WTC11 (cell line): Measurements from ENCODE around the gene PLEKHG5. TPM values are rescaled to one million over a fixed set of nuclear protein-coding genes. Genes with fewer than 3 reads are reported as not detected.

Experiments
- ATAC-seq: fragments of 200-7000 bp; cut with Tn5 transposase; 2 replicates; pipeline ENCODE4 v1.10.0; 2021; ENCODE audit warnings: mild to moderate bottlenecking, moderate library complexity
- CTCF ChIA-PET: fragments of 300-600 bp; sonication (Branson Sonifier 250); formaldehyde crosslinking; loops from one replicate; lab custom pipeline; 2021; ENCODE audit warnings: antibody characterized with exemption; lab: Charles Lee
- POLR2A ChIA-PET: fragments of 350-600 bp; sonication (Branson Sonifier 250); formaldehyde crosslinking; loops from one replicate; lab custom pipeline; 2021; ENCODE audit warnings: antibody characterized with exemption; lab: Charles Lee
- DNase-seq: peaks from one replicate; pipeline ENCODE4 v3.0.0; 2021; ENCODE audit warnings: low spot score
- H3K27ac Mint-ChIP-seq: 2 replicates; pipeline ENCODE4 v1.8.0; 2021; ENCODE audit warnings: mixed read lengths
- H3K27me3 Mint-ChIP-seq: 2 replicates; pipeline ENCODE4 v1.8.0; 2021; ENCODE audit warnings: low read depth, mild to moderate bottlenecking, moderate library complexity, mixed read lengths
- H3K36me3 Mint-ChIP-seq: 2 replicates; pipeline ENCODE4 v1.8.0; 2021; ENCODE audit warnings: mixed read lengths
- H3K4me1 Mint-ChIP-seq: 2 replicates; pipeline ENCODE4 v1.8.0; 2022; ENCODE audit warnings: mixed read lengths
- H3K4me3 Mint-ChIP-seq: 2 replicates; pipeline ENCODE4 v1.8.0; 2021; ENCODE audit warnings: mild to moderate bottlenecking, moderate library complexity, mixed read lengths
- H3K9me3 Mint-ChIP-seq: 2 replicates; pipeline ENCODE4 v1.8.0; 2021; ENCODE audit warnings: mixed read lengths
- AR ChIP-seq: fragments of 250-450 bp; sonication (Bioruptor Pico); IDR thresholded peaks from 2 replicates; pipeline ENCODE4 v1.9.0; 2021; ENCODE audit warnings: mild to moderate bottlenecking
- FOXP1 ChIP-seq: sonication (generic); formaldehyde crosslinking; IDR thresholded peaks from 2 replicates; pipeline ENCODE4 v1.8.0; 2022; ENCODE audit warnings: missing genetic modification reagents, mild to moderate bottlenecking, moderate library complexity, borderline replicate concordance
- GABPB1 ChIP-seq: sonication (generic); formaldehyde crosslinking; IDR thresholded peaks from 2 replicates; pipeline ENCODE4 v1.8.1; 2023; ENCODE audit warnings: mild to moderate bottlenecking, missing genetic modification reagents
- HMGA2 ChIP-seq: fragments of 250-450 bp; sonication (Bioruptor Pico); IDR thresholded peaks from 2 replicates; pipeline ENCODE4 v1.4.0; 2021; ENCODE audit warnings: mild to moderate bottlenecking, moderate library complexity
- MAX ChIP-seq: sonication (generic); formaldehyde crosslinking; IDR thresholded peaks from 2 replicates; pipeline ENCODE4 v1.8.0; 2022; ENCODE audit warnings: mild to moderate bottlenecking, missing genetic modification reagents
- MLX ChIP-seq: sonication (generic); formaldehyde crosslinking; IDR thresholded peaks from 2 replicates; pipeline ENCODE4 v1.8.1; 2023; ENCODE audit warnings: mild to moderate bottlenecking, missing genetic modification reagents, moderate library complexity
- MXD4 ChIP-seq: fragments of 250-450 bp; sonication (Bioruptor Pico); IDR thresholded peaks from 2 replicates; pipeline ENCODE4 v1.8.0; 2021; ENCODE audit warnings: mild to moderate bottlenecking, moderate library complexity, borderline replicate concordance
- NFE2L1 ChIP-seq: sonication (generic); formaldehyde crosslinking; IDR thresholded peaks from 2 replicates; pipeline ENCODE4 v1.8.1; 2023; ENCODE audit warnings: missing genetic modification reagents
- NFYB ChIP-seq: sonication (generic); formaldehyde crosslinking; conservative IDR thresholded peaks from 2 replicates; pipeline ENCODE4 v1.8.0; 2022; ENCODE audit warnings: low read depth, missing genetic modification reagents
- RELA ChIP-seq: sonication (generic); formaldehyde crosslinking; IDR thresholded peaks from 2 replicates; pipeline ENCODE4 v1.8.1; 2022; ENCODE audit warnings: missing genetic modification reagents, mild to moderate bottlenecking, borderline replicate concordance
- STAT6 ChIP-seq: sonication (generic); formaldehyde crosslinking; conservative IDR thresholded peaks from 2 replicates; pipeline ENCODE4 v1.8.1; 2023; ENCODE audit warnings: mild to moderate bottlenecking, low read depth, missing genetic modification reagents, moderate library complexity
- ZNF219 ChIP-seq: sonication (generic); formaldehyde crosslinking; IDR thresholded peaks from 2 replicates; pipeline ENCODE4 v1.8.0; 2023; ENCODE audit warnings: missing genetic modification reagents, mild to moderate bottlenecking, borderline replicate concordance
- ZNF281 ChIP-seq: sonication (generic); formaldehyde crosslinking; IDR thresholded peaks from 2 replicates; pipeline ENCODE4 v1.8.0; 2023; ENCODE audit warnings: mild to moderate bottlenecking, missing genetic modification reagents
- ZNF396 ChIP-seq: fragments of 250-450 bp; sonication (Bioruptor Pico); IDR thresholded peaks from 2 replicates; pipeline ENCODE4 v1.8.0; 2021; ENCODE audit warnings: mild to moderate bottlenecking, moderate library complexity, borderline replicate concordance
- ZNF423 ChIP-seq: fragments of 250-450 bp; sonication (Bioruptor Pico); IDR thresholded peaks from 2 replicates; pipeline ENCODE4 v2.1.2; 2022; ENCODE audit warnings: mild to moderate bottlenecking, moderate library complexity
- ZSCAN18 ChIP-seq: fragments of 250-450 bp; sonication (Bioruptor Pico); IDR thresholded peaks from 2 replicates; pipeline ENCODE4 v2.1.2; 2022; ENCODE audit warnings: mild to moderate bottlenecking, moderate library complexity
- total RNA-seq: library from RNA; stranded (reverse); gene quantifications from 3 replicates; pipeline ENCODE4 v1.2.3, GENCODE V29; 2021

Gene PLEKHG5
- total RNA-seq, 1 experiment from 2014 or later = 27.5 TPM

- TF ChIP-seq ZNF281 (CRISPR knock-in tag) (no peak), MXD4 (CRISPR knock-in tag) (no peak), AR (CRISPR knock-in tag) (no peak), ZNF423 (CRISPR knock-in tag) (0 out of 2 replicates have a peak, but pooled peaks have one; percentile 17), HMGA2 (no peak), ZNF219 (CRISPR knock-in tag) (no peak), RELA (CRISPR knock-in tag) (no peak), NFE2L1 (CRISPR knock-in tag) (0 out of 2 replicates have a peak, but pooled peaks have one; percentile 41), GABPB1 (CRISPR knock-in tag) (no peak), NFYB (CRISPR knock-in tag) (no peak), ZSCAN18 (CRISPR knock-in tag) (no peak), MLX (CRISPR knock-in tag) (no peak), MAX (CRISPR knock-in tag) (no peak), ZNF396 (no peak)
Measured at GRCh38 chr1:6475381-6476133, 15.9 kb downstream of the PLEKHG5 start (continued).

GRCh38 chr1:6474815-6475282, 16.6 kb downstream of the PLEKHG5 start:
- Mint-ChIP-seq H3K27me3 (no peaks in the 10 kb centered on the region), H3K4me3 (no peak overlapping the region), H3K4me1 (peaks cover 34% of the 10 kb centered on the region), H3K9me3 (no peaks in the 10 kb centered on the region), H3K36me3 (peaks cover 10% of the 10 kb centered on the region), H3K27ac (no peak overlapping the region)
- ChIA-PET POLR2A (no interaction called here), CTCF (interaction anchor here (2.5 to 6.3 kb wide), 4 partner anchors 9 to 35 kb away, joined by 11 to 73 read pairs (median 53); partner anchors contain the start of gene TNFRSF25)
- TF ChIP-seq FOXP1 (peak; percentile 24; the same call in 1 of the 2 replicates), STAT6 (CRISPR knock-in tag) (no peak)
- peak; percentile 12 for DNase-seq
- ATAC-seq = no peak
